Measurements from ENCODE around the gene AAGAB.
"Not testable (repeated sequence)": the region's sequence is repeated elsewhere in the genome, so short reads cannot be mapped to it uniquely, and the experiment has no call there.

The AAGAB gene, protein sequence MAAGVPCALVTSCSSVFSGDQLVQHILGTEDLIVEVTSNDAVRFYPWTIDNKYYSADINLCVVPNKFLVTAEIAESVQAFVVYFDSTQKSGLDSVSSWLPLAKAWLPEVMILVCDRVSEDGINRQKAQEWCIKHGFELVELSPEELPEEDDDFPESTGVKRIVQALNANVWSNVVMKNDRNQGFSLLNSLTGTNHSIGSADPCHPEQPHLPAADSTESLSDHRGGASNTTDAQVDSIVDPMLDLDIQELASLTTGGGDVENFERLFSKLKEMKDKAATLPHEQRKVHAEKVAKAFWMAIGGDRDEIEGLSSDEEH

DNA sequence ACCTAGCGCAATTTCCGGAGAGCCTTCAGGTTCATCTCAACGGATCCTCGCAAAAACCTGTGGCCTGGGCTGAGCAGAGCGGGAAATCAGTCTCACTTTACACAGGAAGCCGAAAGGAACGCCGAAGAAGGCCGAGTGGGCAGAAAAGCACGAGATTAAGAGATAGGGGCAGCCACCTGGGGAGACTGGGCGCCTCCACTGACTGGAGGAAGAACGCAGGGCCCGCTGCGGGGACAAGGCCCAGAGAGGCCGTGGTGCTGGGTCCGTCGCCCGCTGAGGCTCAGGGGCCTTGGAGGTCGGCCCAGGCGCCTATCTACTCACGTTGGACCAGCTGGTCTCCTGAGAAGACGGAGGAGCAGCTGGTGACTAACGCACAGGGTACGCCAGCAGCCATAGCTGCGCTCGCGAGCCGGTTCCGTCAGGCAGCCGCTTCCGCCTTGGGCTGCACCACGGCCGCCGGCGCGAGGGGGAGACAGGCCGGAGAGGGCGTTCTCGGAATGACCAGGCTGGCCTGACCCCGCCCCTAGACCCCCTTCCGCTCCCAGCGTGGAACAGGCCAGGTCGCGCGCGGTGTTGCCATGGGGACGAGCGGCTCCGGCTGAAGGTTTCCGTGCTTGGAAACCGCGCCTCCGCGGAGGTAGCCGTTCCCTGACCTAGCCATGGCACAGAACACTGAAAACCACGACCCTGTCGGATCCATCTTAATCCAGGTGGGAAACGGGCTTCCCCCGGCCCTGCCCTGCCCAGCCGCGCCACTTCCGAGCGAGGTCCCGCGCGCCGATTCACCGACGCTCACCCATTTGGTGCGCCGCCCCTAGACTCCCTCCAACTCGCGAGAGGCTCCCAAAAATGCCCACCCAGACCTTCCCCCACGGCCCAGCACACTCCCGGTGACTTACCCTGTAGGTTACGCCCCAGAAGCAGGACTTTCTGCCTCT is at the start of gene AAGAB, which contains the start of gene IQCH:
AAGAB (minus strand) TSS at position 424 of the 938 bp plus-strand sequence; CDS start at position 394, 30 bp downstream.
IQCH (plus strand) TSS at position 549 of the 938 bp plus-strand sequence; CDS start at position 660, 111 bp downstream.
- Mint-ChIP-seq H3K27me3 (peaks cover 10% of the 10 kb centered on the region), H3K27ac (peak within 1 kb of the TSS; percentile 88), H3K4me3 (peak within 1 kb of the TSS; percentile 97), H3K4me1 (ENCODE audit: low read depth) (peaks cover 25% of the 10 kb centered on the region), H3K36me3 (ENCODE audit: low read depth) (peaks cover 17% of the 10 kb centered on the region), H3K9me3 (no peaks in the 10 kb centered on the region)
- intact Hi-C loops (cut with micrococcal nuclease), result loop anchor here (10.0 kb wide), 1 partner anchor 260 kb away; no protein-coding TSS in a partner anchor

DNA sequence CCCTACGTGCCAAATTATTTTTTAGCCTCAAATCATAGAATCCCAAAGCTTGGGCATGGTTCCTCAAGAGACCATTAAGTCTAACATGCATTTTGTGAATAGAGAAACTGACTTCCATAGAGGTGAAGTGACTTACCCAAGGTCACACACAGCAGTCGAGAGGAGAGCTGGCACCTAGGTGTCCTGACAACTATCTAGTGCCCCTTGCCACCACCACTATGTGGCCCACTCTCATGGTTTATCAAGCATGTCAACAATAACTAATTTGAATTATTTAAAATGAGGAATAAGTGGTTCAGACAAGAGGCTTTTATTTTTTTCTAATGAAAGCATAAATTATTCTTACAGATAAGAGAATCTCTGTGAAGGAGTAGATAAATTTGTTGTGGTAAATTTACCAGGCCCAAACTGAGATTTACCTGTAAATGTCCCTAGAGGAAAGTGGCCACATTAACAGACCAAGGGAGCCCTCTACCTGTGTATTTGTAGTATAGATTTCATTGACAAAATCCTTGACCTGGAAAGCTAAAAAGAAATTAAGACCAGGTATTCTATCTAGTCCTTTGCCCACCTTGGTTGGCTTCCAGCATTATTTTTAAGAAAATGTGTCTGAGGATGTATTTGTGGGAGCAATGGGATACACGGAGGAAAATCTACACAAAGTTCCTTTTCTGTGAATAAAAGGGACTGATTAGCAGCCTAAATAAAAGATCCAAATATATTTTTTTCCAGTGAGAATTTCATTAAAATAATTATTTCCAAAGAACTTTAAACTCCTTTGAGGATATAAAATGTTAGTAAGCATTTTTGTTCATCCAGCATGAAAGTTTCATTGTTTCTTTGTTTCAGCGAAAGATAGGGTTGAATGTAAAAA is 49.3 kb upstream of the AAGAB start:
- Mint-ChIP-seq H3K9me3 (no peaks in the 10 kb centered on the region), H3K4me3 (no peak overlapping the region), H3K36me3 (ENCODE audit: low read depth) (no peaks in the 10 kb centered on the region), H3K4me1 (ENCODE audit: low read depth) (no peaks in the 10 kb centered on the region), H3K27ac (no peak overlapping the region), H3K27me3 (no peaks in the 10 kb centered on the region)
- intact Hi-C loops (cut with micrococcal nuclease), result loop anchor here (2.0 kb wide), 1 partner anchor 357 kb away; no protein-coding TSS in a partner anchor

DNA sequence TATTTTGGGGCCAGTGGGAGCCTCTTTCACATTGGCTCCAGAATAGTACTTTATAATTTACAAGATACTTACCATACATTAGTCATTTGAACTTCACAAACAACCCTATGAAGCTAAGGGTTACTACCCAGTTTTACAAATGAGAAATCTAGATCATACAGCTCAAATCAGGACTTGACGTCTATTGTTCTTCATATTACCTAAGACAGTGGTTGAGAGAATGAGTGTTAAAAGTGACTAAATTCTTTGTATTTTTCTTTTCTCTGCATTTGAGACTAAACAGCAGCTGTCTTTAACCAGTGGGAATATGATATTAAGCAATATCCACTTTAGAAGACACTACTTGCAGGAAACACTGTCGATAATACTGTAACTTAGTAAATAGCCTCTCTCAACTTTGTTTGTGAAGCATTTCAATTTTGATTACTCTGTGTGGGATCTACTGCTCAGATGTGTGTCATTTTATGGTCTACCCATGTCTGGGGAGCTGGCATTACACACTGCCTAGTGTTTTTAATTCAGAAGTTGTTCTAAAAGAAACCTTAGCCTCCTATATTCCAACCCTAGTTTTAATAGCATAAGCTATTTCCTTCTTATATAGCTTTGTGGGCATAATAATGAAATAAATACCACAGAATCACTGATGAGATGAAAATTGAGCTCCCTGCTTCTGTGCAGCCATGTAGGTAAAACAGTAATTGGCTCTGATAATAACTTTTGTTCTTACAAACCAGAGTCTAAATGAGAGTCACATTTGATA is 46.0 kb upstream of the AAGAB start:
- no peaks in the 10 kb centered on the region for H3K36me3 Mint-ChIP-seq (ENCODE audit: low read depth)
- no peak overlapping the region for H3K27ac Mint-ChIP-seq
- no peaks in the 10 kb centered on the region for H3K27me3 Mint-ChIP-seq
- no peaks in the 10 kb centered on the region for H3K9me3 Mint-ChIP-seq
- no peak overlapping the region for H3K4me3 Mint-ChIP-seq
- H3K4me1 Mint-ChIP-seq (ENCODE audit: low read depth), result peaks cover 6% of the 10 kb centered on the region
- intact Hi-C loops (cut with micrococcal nuclease), result no loop called here

DNA sequence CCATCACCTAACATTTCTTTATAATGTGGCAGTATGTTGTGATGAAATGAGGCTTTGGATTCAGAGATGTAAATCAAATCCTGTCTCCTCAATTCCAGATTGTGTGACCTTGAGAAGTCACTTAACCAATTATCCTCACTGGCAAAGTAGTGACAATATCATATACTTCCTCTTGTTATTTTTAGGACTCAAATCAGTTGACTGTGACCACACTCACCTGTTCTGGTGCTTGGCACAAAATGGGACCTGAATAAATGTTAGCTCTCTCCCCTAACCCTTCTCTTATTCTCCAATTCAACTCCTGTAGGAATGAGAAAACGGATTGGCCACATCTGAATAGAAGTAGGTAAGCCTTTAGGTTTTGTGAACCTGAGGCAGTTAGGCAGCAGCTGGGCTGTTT is 42.2 kb upstream of the AAGAB start:
- Mint-ChIP-seq H3K4me1 (ENCODE audit: low read depth) (peaks cover 6% of the 10 kb centered on the region), H3K9me3 (no peaks in the 10 kb centered on the region), H3K27ac (no peak overlapping the region), H3K27me3 (no peaks in the 10 kb centered on the region), H3K36me3 (ENCODE audit: low read depth) (no peaks in the 10 kb centered on the region), H3K4me3 (no peak overlapping the region)
- intact Hi-C loops (cut with micrococcal nuclease), result loop anchor here (10.0 kb wide), 1 partner anchor 138 kb away; no protein-coding TSS in a partner anchor

DNA sequence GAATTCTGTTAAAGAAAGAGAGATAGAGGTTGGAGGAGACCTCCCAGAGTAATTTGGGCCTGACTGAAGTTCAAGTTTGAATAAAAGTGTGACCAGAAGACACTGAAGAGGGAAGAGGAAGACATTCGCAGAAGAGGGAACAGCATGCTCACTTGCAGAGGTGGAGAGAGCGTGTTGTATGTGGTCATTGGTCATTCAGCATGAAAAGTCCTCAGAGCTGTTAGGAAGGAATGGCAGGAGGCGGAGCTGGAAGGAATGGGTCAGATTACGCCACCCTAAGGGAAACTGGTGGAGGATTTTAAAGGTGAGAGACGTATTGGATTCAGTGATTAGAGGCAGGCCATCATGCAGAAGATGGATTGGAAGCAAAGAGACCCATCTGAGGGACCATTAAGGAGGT is 41.7 kb upstream of the AAGAB start:
- Mint-ChIP-seq H3K36me3 (ENCODE audit: low read depth) (no peaks in the 10 kb centered on the region), H3K27ac (no peak overlapping the region), H3K4me3 (no peak overlapping the region), H3K4me1 (ENCODE audit: low read depth) (peaks cover 6% of the 10 kb centered on the region), H3K9me3 (no peaks in the 10 kb centered on the region), H3K27me3 (no peaks in the 10 kb centered on the region)
- intact Hi-C loops (cut with micrococcal nuclease), result loop anchor here (10.0 kb wide), 1 partner anchor 139 kb away; no protein-coding TSS in a partner anchor

DNA sequence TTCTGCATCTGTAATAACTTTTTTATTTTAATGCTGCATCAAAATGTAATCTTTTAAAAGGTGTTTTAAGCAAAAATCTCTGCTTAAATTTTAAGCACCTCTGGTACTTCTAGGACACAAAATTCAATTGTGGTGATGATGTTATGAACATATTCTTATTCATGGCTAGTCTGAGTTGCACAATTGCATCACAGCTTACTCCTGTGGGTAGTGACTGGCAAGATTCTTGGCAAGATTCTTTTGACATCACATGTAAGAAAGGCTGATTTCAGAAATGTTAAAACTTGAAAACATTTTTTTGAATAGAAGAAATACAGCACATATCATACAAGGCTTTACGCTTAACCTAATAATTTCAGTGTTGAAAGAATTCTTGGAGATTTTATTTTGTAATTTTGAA is 35.9 kb upstream of the AAGAB start:
- intact Hi-C loops (cut with micrococcal nuclease), result loop anchor here (10.0 kb wide), 1 partner anchor 144 kb away; no protein-coding TSS in a partner anchor

DNA sequence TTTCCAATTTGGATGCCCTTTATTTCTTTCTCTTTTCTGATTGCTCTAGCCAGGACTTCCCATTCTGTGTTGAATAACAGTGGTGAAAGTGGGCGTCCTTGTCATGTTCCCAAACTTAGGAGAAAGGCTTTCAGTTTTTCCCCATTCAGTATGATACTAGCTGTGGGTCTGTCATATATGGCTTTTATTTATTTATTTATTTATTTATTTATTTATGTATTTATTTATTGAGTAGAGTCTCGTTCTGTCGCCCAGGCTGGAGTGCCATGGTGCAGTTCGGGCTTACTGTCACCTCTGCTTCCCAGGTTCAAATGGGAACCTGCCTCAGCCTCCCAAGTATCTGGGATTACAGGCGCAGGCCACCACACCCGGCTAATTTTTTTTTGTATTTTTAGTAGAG is 31.9 kb upstream of the AAGAB start:
- H3K4me3 Mint-ChIP-seq; H3K4me1 Mint-ChIP-seq (ENCODE audit: low read depth); H3K36me3 Mint-ChIP-seq (ENCODE audit: low read depth); H3K9me3 Mint-ChIP-seq; H3K27ac Mint-ChIP-seq; H3K27me3 Mint-ChIP-seq; intact Hi-C loops (cut with micrococcal nuclease): not testable (repeated sequence)

More for the DNA sequence above, 35.9 kb upstream of the AAGAB start:
- Mint-ChIP-seq H3K4me1 (ENCODE audit: low read depth) (no peaks in the 10 kb centered on the region), H3K4me3 (no peak overlapping the region), H3K9me3 (peaks cover 7% of the 10 kb centered on the region), H3K36me3 (ENCODE audit: low read depth) (no peaks in the 10 kb centered on the region), H3K27ac (no peak overlapping the region), H3K27me3 (no peaks in the 10 kb centered on the region)

DNA sequence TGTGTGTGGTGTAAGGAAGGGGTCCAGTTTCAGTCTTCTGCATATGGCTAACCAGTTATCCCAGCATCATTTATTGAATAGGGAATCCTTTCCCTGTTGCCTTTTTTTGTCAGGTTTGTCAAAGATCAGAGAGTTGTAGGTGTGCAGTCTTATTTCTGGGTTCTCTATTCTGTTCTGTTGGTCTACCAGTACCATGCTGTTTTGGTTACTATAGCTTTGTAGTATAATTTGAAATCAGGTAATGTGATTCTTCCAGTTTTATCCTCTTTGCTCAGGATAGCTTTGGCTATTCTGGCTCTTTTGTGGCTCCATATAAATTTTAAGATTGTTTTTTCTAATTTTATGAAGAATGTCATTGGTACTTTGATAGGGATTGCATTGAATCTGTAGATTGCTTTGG is 31.2 kb upstream of the AAGAB start:
- H3K4me3 Mint-ChIP-seq; H3K36me3 Mint-ChIP-seq (ENCODE audit: low read depth); H3K4me1 Mint-ChIP-seq (ENCODE audit: low read depth); H3K27me3 Mint-ChIP-seq; H3K9me3 Mint-ChIP-seq; H3K27ac Mint-ChIP-seq; intact Hi-C loops (cut with micrococcal nuclease): not testable (repeated sequence)

DNA sequence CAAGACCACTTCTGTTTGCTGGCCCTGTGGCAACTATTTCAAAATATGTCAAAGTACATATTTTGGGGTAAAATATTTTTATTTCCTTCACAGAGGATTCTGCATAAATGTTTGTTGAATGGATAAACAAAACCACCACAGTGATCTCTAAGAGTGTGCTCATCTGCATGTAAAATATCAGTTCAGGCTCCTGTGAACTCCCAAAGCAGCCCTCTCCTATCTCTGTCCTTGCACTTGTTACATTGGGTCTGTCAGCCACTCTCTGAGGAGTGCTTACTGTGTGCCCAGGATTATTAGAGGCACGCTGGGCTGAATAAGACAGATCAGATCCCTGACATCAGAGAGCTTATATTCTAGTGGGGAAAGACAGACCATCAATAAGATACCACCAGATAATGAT is 27.3 kb upstream of the AAGAB start:
- Mint-ChIP-seq H3K9me3 (peaks cover 7% of the 10 kb centered on the region), H3K27me3 (no peaks in the 10 kb centered on the region), H3K4me1 (ENCODE audit: low read depth) (no peaks in the 10 kb centered on the region), H3K27ac (no peak overlapping the region), H3K4me3 (no peak overlapping the region), H3K36me3 (ENCODE audit: low read depth) (no peaks in the 10 kb centered on the region)
- intact Hi-C loops (cut with micrococcal nuclease), result no loop called here

DNA sequence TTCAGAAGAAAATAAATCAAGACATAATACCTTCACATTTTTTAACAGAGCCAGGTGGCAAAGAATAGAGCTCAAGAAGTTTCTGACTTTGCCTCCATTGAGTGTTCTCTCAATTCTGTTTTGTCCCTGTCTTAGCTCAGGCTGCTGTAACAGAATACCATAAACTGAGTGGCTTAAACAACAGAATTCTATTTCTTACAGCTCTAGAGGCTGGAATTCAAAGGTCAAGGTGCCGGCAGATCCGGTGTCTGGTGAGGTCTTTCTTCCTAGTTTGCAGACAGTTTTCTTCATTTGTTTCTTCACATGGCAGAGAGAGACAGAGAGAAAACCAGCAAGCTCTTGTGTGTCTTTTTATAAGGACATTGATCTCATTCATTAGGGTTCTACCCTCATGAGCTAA is 25.8 kb upstream of the AAGAB start:
- intact Hi-C loops (cut with micrococcal nuclease), result no loop called here
- no peaks in the 10 kb centered on the region for H3K36me3 Mint-ChIP-seq (ENCODE audit: low read depth)
- H3K27me3 Mint-ChIP-seq, result no peaks in the 10 kb centered on the region
- no peak overlapping the region for H3K4me3 Mint-ChIP-seq
- no peak overlapping the region for H3K27ac Mint-ChIP-seq
- no peaks in the 10 kb centered on the region for H3K9me3 Mint-ChIP-seq
- no peaks in the 10 kb centered on the region for H3K4me1 Mint-ChIP-seq (ENCODE audit: low read depth)

DNA sequence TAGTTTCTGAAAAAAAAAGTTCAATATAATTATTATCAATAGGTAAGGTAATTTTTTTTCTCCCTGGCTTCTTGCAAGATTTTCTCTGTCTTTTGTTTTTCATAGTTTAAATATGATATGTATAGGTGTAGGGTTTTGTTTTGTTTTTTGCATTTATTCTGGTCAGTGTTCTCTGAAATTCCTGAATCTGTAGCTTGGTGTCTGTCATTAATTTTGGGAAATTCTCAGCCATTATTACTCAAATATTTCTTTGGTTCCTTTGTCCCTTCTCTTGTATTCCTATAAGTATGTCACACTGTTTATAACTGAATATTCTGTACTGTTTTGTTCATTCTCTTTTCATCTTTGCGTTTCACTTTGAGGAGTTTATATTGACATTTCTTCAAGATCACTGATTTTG is 22.2 kb upstream of the AAGAB start:
- intact Hi-C loops (cut with micrococcal nuclease), result no loop called here
- Mint-ChIP-seq H3K9me3 (peaks cover 10% of the 10 kb centered on the region), H3K27me3 (no peaks in the 10 kb centered on the region), H3K27ac (no peak overlapping the region), H3K36me3 (ENCODE audit: low read depth) (no peaks in the 10 kb centered on the region), H3K4me3 (no peak overlapping the region), H3K4me1 (ENCODE audit: low read depth) (peaks cover 5% of the 10 kb centered on the region)

DNA sequence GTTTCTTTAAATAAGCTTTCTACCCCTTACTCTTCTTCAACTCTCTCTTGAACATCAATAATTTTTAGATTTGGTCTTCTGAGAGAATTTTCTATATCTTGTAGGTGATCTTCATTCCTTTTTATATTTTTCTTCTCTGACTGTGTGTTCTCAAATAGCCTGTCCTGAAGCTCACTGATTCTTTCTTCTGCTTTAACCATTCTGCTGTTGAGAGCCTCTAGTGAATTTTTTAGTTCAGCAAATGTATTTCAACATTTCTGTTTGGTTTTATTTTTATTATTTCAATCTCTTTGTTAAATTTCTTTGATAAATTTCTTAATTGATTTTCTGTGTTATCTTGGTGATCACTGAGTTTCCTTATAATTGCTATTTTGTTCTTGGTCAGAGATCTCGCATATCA is 19.8 kb upstream of the AAGAB start:
- intact Hi-C loops (cut with micrococcal nuclease), result no loop called here
- Mint-ChIP-seq H3K27ac (no peak overlapping the region), H3K9me3 (peaks cover 10% of the 10 kb centered on the region), H3K27me3 (peaks cover 2% of the 10 kb centered on the region), H3K4me3 (no peak overlapping the region), H3K36me3 (ENCODE audit: low read depth) (no peaks in the 10 kb centered on the region), H3K4me1 (ENCODE audit: low read depth) (peaks cover 5% of the 10 kb centered on the region)

Data from dendritic cell treated with granulocyte-macrophage colony-stimulating factor and Interleukin-4, amounts not matched to agents 40 ng/mL and 50 ng/mL, for 4 days (primary cell).